Rectal smooth muscle tissue (tissue), 1 donor: ENCODE data around the gene CFAP221.

ENCODE experiments used
- H3K27ac ChIP-seq: one replicate; pipeline ENCODE4 v1.7.0; 2013; ENCODE audit warnings: low read depth, low read length, inconsistent platforms
- H3K27me3 ChIP-seq: one replicate; pipeline ENCODE4 v1.7.0; 2013; ENCODE audit warnings: low read length; ENCODE audit not compliant: control insufficient read depth, insufficient read depth
- H3K36me3 ChIP-seq: one replicate; pipeline ENCODE4 v1.7.0; 2013; ENCODE audit warnings: low read length; ENCODE audit not compliant: control insufficient read depth, insufficient read depth
- H3K4me1 ChIP-seq: one replicate; pipeline ENCODE4 v1.7.0; 2013; ENCODE audit warnings: low read length; ENCODE audit not compliant: control insufficient read depth, insufficient read depth
- H3K4me3 ChIP-seq: one replicate; pipeline ENCODE4 v1.7.0; 2013; ENCODE audit warnings: low read length
- H3K9ac ChIP-seq: one replicate; pipeline ENCODE4 v1.7.0; 2013; ENCODE audit warnings: low read length

CFAP221 gene

GRCh38 chr2:119680457-119681202 is 136.4 kb downstream of the CFAP221 start:
- Histone ChIP-seq H3K27me3 (no peaks in the 10 kb centered on the region), H3K27ac (no peak overlapping the region), H3K4me3 (no peak overlapping the region), H3K9ac (no peak overlapping the region), H3K4me1 (peaks cover 5% of the 10 kb centered on the region), H3K36me3 (no peaks in the 10 kb centered on the region)

- Histone ChIP-seq H3K27ac (no peak overlapping the region), H3K4me1 (peaks cover 5% of the 10 kb centered on the region), H3K9ac (no peak overlapping the region), H3K4me3 (no peak overlapping the region), H3K36me3 (no peaks in the 10 kb centered on the region), H3K27me3 (no peaks in the 10 kb centered on the region)
These were observed 137.1 kb downstream of the CFAP221 start for GRCh38 chr2:119681203-119681867.

- H3K4me3 ChIP-seq = no peak overlapping the region
These were observed 137.6 kb downstream of the CFAP221 start for GRCh38 chr2:119681868-119682220.

GRCh38 chr2:119682578-119682977 is 138.3 kb downstream of the CFAP221 start:
- H3K9ac ChIP-seq = no peak overlapping the region
- H3K4me3 ChIP-seq = no peak overlapping the region
- no peaks in the 10 kb centered on the region for H3K27me3 ChIP-seq
- no peak overlapping the region for H3K27ac ChIP-seq
- H3K4me1 ChIP-seq = peaks cover 5% of the 10 kb centered on the region
- no peaks in the 10 kb centered on the region for H3K36me3 ChIP-seq

More at GRCh38 chr2:119681868-119682220, 137.6 kb downstream of the CFAP221 start:
- Histone ChIP-seq H3K27ac (no peak overlapping the region), H3K9ac (no peak overlapping the region), H3K27me3 (no peaks in the 10 kb centered on the region), H3K36me3 (no peaks in the 10 kb centered on the region), H3K4me1 (peaks cover 5% of the 10 kb centered on the region)

- no peak overlapping the region for H3K27ac ChIP-seq
- H3K9ac ChIP-seq = no peak overlapping the region
- no peak overlapping the region for H3K4me3 ChIP-seq
- H3K36me3 ChIP-seq = no peaks in the 10 kb centered on the region
- peaks cover 5% of the 10 kb centered on the region for H3K4me1 ChIP-seq
- H3K27me3 ChIP-seq = no peaks in the 10 kb centered on the region
These were observed 138.9 kb downstream of the CFAP221 start for GRCh38 chr2:119683074-119683712.

- H3K27ac ChIP-seq = peak overlapping the region; percentile 1
- H3K9ac ChIP-seq = no peak overlapping the region
These were observed 139.6 kb downstream of the CFAP221 start for GRCh38 chr2:119683713-119684443.

GRCh38 chr2:119684518-119684917 is 140.3 kb downstream of the CFAP221 start:
- Histone ChIP-seq H3K36me3 (peaks cover 7% of the 10 kb centered on the region), H3K27ac (no peak overlapping the region), H3K4me3 (no peak overlapping the region), H3K9ac (no peak overlapping the region), H3K4me1 (peaks cover 5% of the 10 kb centered on the region), H3K27me3 (no peaks in the 10 kb centered on the region)

More at GRCh38 chr2:119683713-119684443, 139.6 kb downstream of the CFAP221 start:
- H3K4me3 ChIP-seq = no peak overlapping the region
- H3K4me1 ChIP-seq = peaks cover 5% of the 10 kb centered on the region
- peaks cover 2% of the 10 kb centered on the region for H3K36me3 ChIP-seq
- no peaks in the 10 kb centered on the region for H3K27me3 ChIP-seq

- H3K27me3 ChIP-seq = no peaks in the 10 kb centered on the region
- peaks cover 7% of the 10 kb centered on the region for H3K36me3 ChIP-seq
- H3K27ac ChIP-seq = no peak overlapping the region
- H3K9ac ChIP-seq = no peak overlapping the region
- no peaks in the 10 kb centered on the region for H3K4me1 ChIP-seq
- H3K4me3 ChIP-seq = no peak overlapping the region
These were observed 144.4 kb downstream of the CFAP221 start for GRCh38 chr2:119688616-119689015.

GRCh38 chr2:119689218-119689617 is 145.0 kb downstream of the CFAP221 start:
- Histone ChIP-seq H3K27me3 (no peaks in the 10 kb centered on the region), H3K36me3 (peaks cover 7% of the 10 kb centered on the region), H3K4me1 (no peaks in the 10 kb centered on the region), H3K4me3 (no peak overlapping the region), H3K27ac (no peak overlapping the region), H3K9ac (no peak overlapping the region)

GRCh38 chr2:119691189-119691588 is 146.9 kb downstream of the CFAP221 start:
- H3K9ac ChIP-seq = no peak overlapping the region
- H3K4me1 ChIP-seq = no peaks in the 10 kb centered on the region
- peaks cover 7% of the 10 kb centered on the region for H3K36me3 ChIP-seq
- no peak overlapping the region for H3K4me3 ChIP-seq
- H3K27me3 ChIP-seq = no peaks in the 10 kb centered on the region
- no peak overlapping the region for H3K27ac ChIP-seq

- Histone ChIP-seq H3K27me3 (no peaks in the 10 kb centered on the region), H3K9ac (no peak overlapping the region), H3K27ac (no peak overlapping the region), H3K4me3 (no peak overlapping the region), H3K36me3 (peaks cover 7% of the 10 kb centered on the region), H3K4me1 (no peaks in the 10 kb centered on the region)
These were observed 147.5 kb downstream of the CFAP221 start for GRCh38 chr2:119691651-119692245.

GRCh38 chr2:119692310-119692709 is 148.1 kb downstream of the CFAP221 start:
- no peaks in the 10 kb centered on the region for H3K4me1 ChIP-seq
- H3K9ac ChIP-seq = no peak overlapping the region
- no peak overlapping the region for H3K27ac ChIP-seq
- no peaks in the 10 kb centered on the region for H3K27me3 ChIP-seq
- H3K36me3 ChIP-seq = peaks cover 7% of the 10 kb centered on the region
- H3K4me3 ChIP-seq = no peak overlapping the region
